Upper lobe of right lung (tissue), 1 donor: ENCODE data around the gene LIPA. TPM values are rescaled to one million over a fixed set of nuclear protein-coding genes. Genes with fewer than 3 reads are reported as not detected.

Experiments
- ATAC-seq: fragments of 200-7000 bp; cut with Tn5 transposase; one replicate; pipeline ENCODE4 v1.9.1; 2020; ENCODE audit warnings: mild to moderate bottlenecking, moderate library complexity
- DNase-seq: peaks from one replicate; pipeline ENCODE4 v3.0.0-alpha.2; 2020
- H3K27ac ChIP-seq: fragments of 200-600 bp; one replicate; pipeline ENCODE4 v1.8.0; 2022
- H3K27me3 ChIP-seq: fragments of 200-600 bp; one replicate; pipeline ENCODE4 v1.8.0; 2022; ENCODE audit warnings: mild to moderate bottlenecking
- H3K36me3 ChIP-seq: fragments of 200-600 bp; one replicate; pipeline ENCODE4 v1.8.0; 2022
- H3K4me1 ChIP-seq: fragments of 200-600 bp; one replicate; pipeline ENCODE4 v1.8.0; 2022
- H3K4me3 ChIP-seq: fragments of 200-600 bp; one replicate; pipeline ENCODE4 v1.8.0; 2022; ENCODE audit warnings: mild to moderate bottlenecking
- H3K9me3 ChIP-seq: fragments of 200-600 bp; one replicate; pipeline ENCODE4 v1.8.0; 2022
- CTCF ChIP-seq: fragments of 200-600 bp; IDR thresholded peaks from one replicate; pipeline ENCODE4 v1.8.0; 2022; ENCODE audit warnings: antibody characterized with exemption
- intact Hi-C: fragments of 100-400 bp; cut with DNase I; formaldehyde crosslinking; loops from one replicate; pipeline ENCODE4 v1.11.0; 2022
- total RNA-seq: library from RNA; stranded (reverse); fragmentation: NEBNext Ultra II Directional; extraction: Animal tissue kit (Norgen Biotek cat#: 25700); gene quantifications from one replicate; pipeline ENCODE4 v1.2.1, GENCODE V29; 2021
- donor health status: DM: no; HTN: yes; CAD: no; lungs with severe emphysema.

The LIPA gene
- total RNA-seq, 1 donor from 2014 or later, result 194 TPM

GRCh38 chr10:89217057-89217990, 34.3 kb downstream of the LIPA start:
- Histone ChIP-seq H3K36me3 (peaks cover 32% of the 10 kb centered on the region), H3K4me3 (no peak overlapping the region), H3K27ac (no peak overlapping the region), H3K9me3 (no peaks in the 10 kb centered on the region), H3K4me1 (peaks cover 10% of the 10 kb centered on the region), H3K27me3 (no peaks in the 10 kb centered on the region)
- intact Hi-C loops, result loop anchor here (10.0 kb wide), 2 partner anchors 283 to 383 kb away; no protein-coding TSS in a partner anchor
- DNase-seq (no peak), ATAC-seq (peak; percentile 61)
- TF ChIP-seq CTCF, result peak; percentile 84

- ATAC-seq, result no peak
- intact Hi-C loops, result loop anchor here (10.0 kb wide), 2 partner anchors 281 to 381 kb away; no protein-coding TSS in a partner anchor
- peaks cover 10% of the 10 kb centered on the region for H3K4me1 ChIP-seq
- DNase-seq, result no peak
- no peaks in the 10 kb centered on the region for H3K9me3 ChIP-seq
- H3K4me3 ChIP-seq, result no peak overlapping the region
- no peaks in the 10 kb centered on the region for H3K27me3 ChIP-seq
- TF ChIP-seq CTCF, result no peak
- H3K36me3 ChIP-seq, result peaks cover 25% of the 10 kb centered on the region
- H3K27ac ChIP-seq, result no peak overlapping the region
Observed at GRCh38 chr10:89216056-89216455, 35.5 kb downstream of the LIPA start.

- Histone ChIP-seq H3K4me3 (no peak overlapping the region), H3K36me3 (peaks cover 25% of the 10 kb centered on the region), H3K9me3 (no peaks in the 10 kb centered on the region), H3K27ac (no peak overlapping the region), H3K4me1 (peaks cover 10% of the 10 kb centered on the region), H3K27me3 (no peaks in the 10 kb centered on the region)
- ATAC-seq (no peak), DNase-seq (no peak)
- intact Hi-C loops, result loop anchor here (10.0 kb wide), 2 partner anchors 281 to 381 kb away; no protein-coding TSS in a partner anchor
- TF ChIP-seq CTCF, result no peak
Observed at GRCh38 chr10:89215511-89215910, 36.1 kb downstream of the LIPA start.

- Histone ChIP-seq H3K27me3 (no peaks in the 10 kb centered on the region), H3K4me1 (peaks cover 10% of the 10 kb centered on the region), H3K36me3 (peaks cover 25% of the 10 kb centered on the region), H3K9me3 (no peaks in the 10 kb centered on the region), H3K4me3 (no peak overlapping the region), H3K27ac (no peak overlapping the region)
- no peak for TF ChIP-seq CTCF
- intact Hi-C loops, result loop anchor here (5.0 to 10.0 kb wide), 3 partner anchors 182 to 380 kb away; no protein-coding TSS in a partner anchor
- no peak for ATAC-seq
- DNase-seq, result no peak
Observed at GRCh38 chr10:89214566-89215165, 36.9 kb downstream of the LIPA start.

- intact Hi-C loops, result loop anchor here (5.0 to 10.0 kb wide), 3 partner anchors 181 to 378 kb away; no protein-coding TSS in a partner anchor
- Histone ChIP-seq H3K27ac (no peak overlapping the region), H3K4me3 (no peak overlapping the region), H3K27me3 (peaks cover 1% of the 10 kb centered on the region), H3K4me1 (peaks cover 12% of the 10 kb centered on the region), H3K9me3 (no peaks in the 10 kb centered on the region), H3K36me3 (peaks cover 25% of the 10 kb centered on the region)
- peak; percentile 68 for TF ChIP-seq CTCF
- ATAC-seq (peak; percentile 81), DNase-seq (no peak)
Observed at GRCh38 chr10:89213191-89213808, 38.3 kb downstream of the LIPA start.
